AG04449 (cell line): ENCODE results near the gene CPLX1.

Experiments used
- CTCF ChIA-PET: fragments of 350-600 bp; formaldehyde crosslinking; extraction: SDS; loops from one replicate; lab custom pipeline; 2021; ENCODE audit warnings: antibody characterized with exemption; lab: Yijun Ruan, JAX
- POLR2A ChIA-PET: fragments of 400-600, 350-600 bp; formaldehyde crosslinking; extraction: SDS; loops from one replicate; lab custom pipeline; 2020; ENCODE audit warnings: antibody characterized with exemption, inconsistent platforms; lab: Yijun Ruan, JAX
- DNase-seq: peaks from one replicate; pipeline ENCODE4 v3.0.0-alpha.2; 2010; ENCODE audit warnings: low read depth, low spot score
- H3K4me3 ChIP-seq: 2 replicates; pipeline ENCODE4 v1.5.1; 2011; ENCODE audit warnings: low read depth, mild to moderate bottlenecking, control low read depth, low read length
- TF ChIP-seq, protein P1 (sequence below): IDR thresholded peaks from one replicate; pipeline ENCODE4 v1.5.1; 2011; ENCODE audit warnings: mild to moderate bottlenecking, moderate library complexity, low read length, control low read depth, inconsistent platforms; ENCODE audit not compliant: insufficient read depth; ENCODE audit errors: missing control alignments

The CPLX1 gene

DNA sequence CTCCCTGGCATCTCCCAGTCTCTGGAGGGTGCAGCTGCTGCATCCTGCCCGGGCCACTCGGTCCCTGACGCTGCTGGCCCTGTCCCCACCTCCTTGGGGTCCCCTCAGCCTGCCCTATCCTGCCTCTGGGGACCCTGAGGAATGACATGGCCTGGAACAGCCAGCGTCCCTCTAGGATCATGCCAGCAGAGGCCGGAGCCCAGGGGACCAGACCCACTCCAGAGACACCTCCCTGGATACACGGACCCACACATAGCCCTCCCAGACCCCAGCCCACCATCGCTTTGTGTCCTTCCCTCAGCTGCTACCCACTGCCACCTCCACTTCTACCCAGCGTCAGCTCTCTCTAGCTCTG lies 35.5 kb downstream of the CPLX1 start:
- POLR2A ChIA-PET: no interaction called here
- no peak for DNase-seq
- TF ChIP-seq, protein P1, sequence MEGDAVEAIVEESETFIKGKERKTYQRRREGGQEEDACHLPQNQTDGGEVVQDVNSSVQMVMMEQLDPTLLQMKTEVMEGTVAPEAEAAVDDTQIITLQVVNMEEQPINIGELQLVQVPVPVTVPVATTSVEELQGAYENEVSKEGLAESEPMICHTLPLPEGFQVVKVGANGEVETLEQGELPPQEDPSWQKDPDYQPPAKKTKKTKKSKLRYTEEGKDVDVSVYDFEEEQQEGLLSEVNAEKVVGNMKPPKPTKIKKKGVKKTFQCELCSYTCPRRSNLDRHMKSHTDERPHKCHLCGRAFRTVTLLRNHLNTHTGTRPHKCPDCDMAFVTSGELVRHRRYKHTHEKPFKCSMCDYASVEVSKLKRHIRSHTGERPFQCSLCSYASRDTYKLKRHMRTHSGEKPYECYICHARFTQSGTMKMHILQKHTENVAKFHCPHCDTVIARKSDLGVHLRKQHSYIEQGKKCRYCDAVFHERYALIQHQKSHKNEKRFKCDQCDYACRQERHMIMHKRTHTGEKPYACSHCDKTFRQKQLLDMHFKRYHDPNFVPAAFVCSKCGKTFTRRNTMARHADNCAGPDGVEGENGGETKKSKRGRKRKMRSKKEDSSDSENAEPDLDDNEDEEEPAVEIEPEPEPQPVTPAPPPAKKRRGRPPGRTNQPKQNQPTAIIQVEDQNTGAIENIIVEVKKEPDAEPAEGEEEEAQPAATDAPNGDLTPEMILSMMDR: no peak
- CTCF ChIA-PET: no interaction called here
- H3K4me3 ChIP-seq: no peak overlapping the region

DNA sequence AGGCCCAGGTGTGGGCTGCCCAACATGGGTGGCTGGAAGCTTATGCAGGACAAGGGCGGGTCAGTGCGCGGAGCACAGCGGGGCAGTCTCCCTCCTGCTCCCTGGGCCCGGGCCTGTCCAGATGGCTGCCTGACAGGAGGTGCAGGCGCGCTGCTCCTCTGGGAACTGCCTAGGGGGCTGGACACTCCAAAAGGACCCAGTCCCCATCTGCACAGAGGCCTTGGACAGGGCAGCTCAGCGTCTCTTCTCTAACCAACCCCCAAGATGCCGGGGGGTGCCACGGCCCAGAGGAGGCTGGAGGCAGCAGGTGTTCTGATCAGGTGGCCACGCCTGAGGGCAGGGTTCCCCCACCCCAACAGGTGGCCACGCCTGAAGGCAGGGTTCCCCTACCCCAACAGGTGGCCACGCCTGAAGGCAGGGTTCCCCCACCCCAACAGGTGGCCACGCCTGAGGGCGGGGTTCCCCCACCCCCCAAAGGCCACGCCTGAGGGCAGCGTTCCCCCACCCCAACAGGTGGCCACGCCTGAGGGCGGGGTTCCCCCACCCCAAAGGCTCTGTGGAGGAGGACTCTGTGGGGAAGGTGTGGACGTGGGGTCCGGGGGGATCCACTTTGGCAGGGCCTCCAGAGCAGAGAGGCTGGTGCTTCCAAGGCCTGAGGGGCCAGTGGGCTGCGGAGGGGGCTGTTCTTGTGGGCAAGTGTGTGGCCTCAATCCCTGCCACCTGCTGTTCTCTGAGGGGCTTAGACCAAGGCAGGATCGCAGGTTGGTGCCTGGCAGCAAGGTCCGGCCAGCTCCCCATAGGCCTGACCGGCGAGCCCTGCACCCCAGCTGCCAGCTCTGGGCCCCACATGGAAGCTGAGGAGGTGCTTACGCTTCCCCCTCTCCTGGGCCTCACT lies 36.1 kb downstream of the CPLX1 start:
- POLR2A ChIA-PET: no interaction called here
- TF ChIP-seq, protein P1: no peak
- no peak overlapping the region for H3K4me3 ChIP-seq
- CTCF ChIA-PET: no interaction called here
- DNase-seq: no peak

DNA sequence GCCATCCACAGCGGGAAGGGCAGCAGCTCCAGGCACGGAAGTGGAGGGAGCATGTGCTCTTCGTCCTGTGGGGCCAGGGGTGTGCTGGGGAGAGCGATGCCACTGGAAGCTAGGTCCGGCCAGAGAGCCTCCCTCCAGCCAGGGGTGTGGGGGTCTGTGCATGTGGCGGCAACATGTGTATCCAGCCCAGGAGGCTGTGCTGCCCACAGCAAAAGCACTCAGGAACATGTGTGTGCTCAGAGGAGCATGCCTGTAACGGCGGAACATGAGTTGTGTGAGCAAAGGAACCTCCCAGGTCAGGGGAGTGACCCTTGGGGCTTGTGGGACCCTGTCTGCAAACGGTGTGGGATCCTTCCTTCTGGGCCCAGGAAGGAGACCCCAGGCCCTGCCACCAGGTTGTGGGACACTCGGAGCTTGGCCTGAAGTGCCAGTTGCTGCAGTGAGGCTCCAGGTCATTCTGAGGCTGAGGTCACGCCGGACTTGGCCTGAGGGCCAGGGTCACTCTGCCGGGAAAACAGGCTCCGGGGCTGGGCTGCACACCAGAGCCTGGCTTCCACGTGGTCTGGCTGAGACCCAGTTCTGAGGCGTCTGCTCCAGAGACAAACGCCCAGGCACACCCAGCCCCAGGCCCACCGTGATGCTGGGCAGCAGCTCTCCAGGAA lies 37.2 kb downstream of the CPLX1 start:
- TF ChIP-seq, protein P1: no peak
- no peak overlapping the region for H3K4me3 ChIP-seq
- ChIA-PET POLR2A (no interaction called here), CTCF (interaction anchor here (1.1 kb wide), 1 partner anchor 10 kb away, joined by 3 read pairs; no protein-coding TSS in a partner anchor)
- DNase-seq: no peak

DNA sequence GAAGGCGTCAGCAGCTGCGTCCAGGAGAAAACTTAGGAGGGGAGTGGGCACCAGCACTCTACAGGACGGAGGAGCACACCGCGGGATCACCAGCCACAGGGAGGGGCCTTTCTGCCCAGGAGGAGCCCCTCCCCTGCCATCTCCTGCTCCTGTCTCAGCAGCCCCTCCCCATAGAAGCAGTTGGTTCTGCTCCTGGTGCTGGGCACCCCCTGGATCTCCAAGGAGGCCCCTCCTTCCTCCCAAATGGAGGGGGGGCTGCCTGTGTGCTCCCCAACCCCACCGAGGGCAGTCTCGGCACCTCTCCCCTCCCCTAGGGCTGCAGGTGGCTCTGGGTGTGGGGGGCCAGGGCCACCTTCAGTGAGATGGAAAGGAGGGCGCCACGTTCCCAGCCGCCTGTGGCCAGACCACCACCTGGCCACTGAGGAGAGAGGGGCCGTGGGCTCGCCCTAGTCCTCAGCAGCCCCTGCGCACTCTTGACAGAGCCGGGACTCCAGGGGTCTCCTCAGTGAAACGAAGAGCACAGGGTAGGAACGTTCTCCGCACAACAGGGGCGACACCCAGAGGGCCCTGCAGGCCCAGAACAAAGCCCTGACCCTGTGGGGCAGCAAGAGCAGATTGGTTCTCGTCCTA lies 37.8 kb downstream of the CPLX1 start:
- ChIA-PET POLR2A (no interaction called here), CTCF (interaction anchor here (1.1 kb wide), 1 partner anchor 11 kb away, joined by 3 read pairs; no protein-coding TSS in a partner anchor)
- no peak overlapping the region for H3K4me3 ChIP-seq
- no peak for DNase-seq
- TF ChIP-seq, protein P1: no peak

DNA sequence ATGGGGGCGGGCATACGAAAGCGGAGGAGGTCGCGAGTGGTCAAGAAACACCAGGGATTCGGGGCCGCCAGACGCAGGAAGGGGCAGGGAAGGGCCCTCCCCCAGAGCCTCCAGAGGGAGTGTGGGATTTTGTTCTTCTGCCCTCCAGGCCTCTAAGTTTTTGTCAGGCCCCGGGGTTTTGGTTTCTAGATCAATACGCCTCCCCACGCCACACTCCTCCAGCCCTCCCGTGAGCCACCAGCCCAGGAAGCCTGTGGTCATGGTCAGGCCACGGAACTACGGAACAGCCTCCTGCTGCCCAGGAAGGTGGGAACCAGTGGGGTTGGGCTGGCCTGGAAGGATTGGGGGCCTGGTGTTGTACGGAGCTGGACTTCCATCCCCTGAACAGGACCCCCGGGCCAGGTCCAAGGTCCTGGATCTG lies 38.4 kb downstream of the CPLX1 start:
- ChIA-PET POLR2A (no interaction called here), CTCF (no interaction called here)
- no peak for DNase-seq
- TF ChIP-seq, protein P1: no peak
- H3K4me3 ChIP-seq: no peak overlapping the region

DNA sequence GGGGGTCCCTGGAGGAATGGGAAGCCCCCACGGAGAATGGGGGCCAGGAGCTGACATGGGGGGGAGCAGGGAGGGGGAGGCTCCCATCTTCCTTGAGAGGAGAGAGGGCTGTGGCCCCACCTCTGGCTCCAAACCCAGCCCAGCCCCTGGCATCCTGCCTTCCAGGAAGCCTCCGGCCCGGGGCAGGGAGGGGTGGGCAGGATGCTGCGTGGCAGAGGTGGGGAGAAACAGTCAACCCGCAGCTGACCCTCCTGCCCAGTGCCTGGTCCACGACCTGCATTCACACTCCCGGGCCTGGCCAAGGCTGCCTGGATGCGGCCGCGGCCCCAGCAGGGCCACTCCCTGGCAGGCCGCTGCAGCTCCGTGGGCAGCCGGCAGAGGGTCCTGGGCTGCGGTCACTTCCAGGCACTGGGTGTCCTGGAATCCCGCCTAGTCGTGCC lies 39.0 kb downstream of the CPLX1 start:
- no peak for DNase-seq
- CTCF ChIA-PET: no interaction called here
- H3K4me3 ChIP-seq: no peak overlapping the region
- POLR2A ChIA-PET: no interaction called here
- TF ChIP-seq, protein P1: no peak
